ENCODE results near the gene HSD11B1. TPM values are rescaled to one million over a fixed set of nuclear protein-coding genes. Genes with fewer than 3 reads are reported as not detected.

HSD11B1 gene
- total RNA-seq, 1 experiment from 2014 or later, result 0.27 TPM

DNA sequence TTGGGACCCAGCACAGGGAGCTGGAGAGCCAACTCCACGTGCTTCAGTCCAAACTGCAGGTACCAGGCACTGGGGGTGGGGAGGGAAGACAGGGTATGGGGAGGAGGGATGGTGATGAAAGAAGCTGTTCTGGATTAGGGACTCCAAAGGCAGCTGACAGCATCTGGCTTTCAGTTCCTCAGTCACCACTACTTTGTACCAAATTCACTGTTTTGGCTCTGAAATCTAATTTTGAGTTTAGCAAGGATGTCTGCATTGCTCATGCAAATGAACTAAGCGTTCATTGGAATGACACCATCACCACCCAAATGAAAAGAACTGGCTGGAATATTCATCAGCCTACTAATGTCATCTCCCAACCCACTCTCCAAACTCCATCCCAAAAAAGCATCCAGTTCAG, 71.0 kb downstream of the HSD11B1 start:
- no peak for ATAC-seq

More for the DNA sequence above, 71.0 kb downstream of the HSD11B1 start:
- no peak overlapping the region for H2AFZ ChIP-seq (ENCODE audit: low read depth, low read length, poor library complexity, severe bottlenecking)
- intact Hi-C loops (cut with micrococcal nuclease), result no loop called here
- no peak overlapping the region for H3K4me3 ChIP-seq (replicated peaks in 1 of 2; ENCODE audit: low read depth in 1 of 2, low read length in 2 of 2)
- H3K4me1 ChIP-seq (ENCODE audit: control insufficient read depth in 1 of 2, insufficient read depth in 2 of 2, low read length in 2 of 2), result no peaks in the 10 kb centered on the region
- no TSS peak for BruUV-seq (replicated peaks)
- ChIA-PET POLR2A (no interaction called here), CTCF (interaction anchor here (1.5 kb wide), 1 partner anchor 28 kb away, joined by 4 read pairs; no protein-coding TSS in a partner anchor), RAD21 (ENCODE audit: low non-redundant PET in 1 of 2, low total read pairs in 2 of 2, uncharacterized antibody in 2 of 2, unreplicated experiment in 2 of 2) (no interaction called here)
- no peak overlapping the region for H3K27ac ChIP-seq (ENCODE audit: low read depth, low read length)
- no peaks in the 10 kb centered on the region for H4K20me1 ChIP-seq (ENCODE audit: insufficient read depth)
- H3K27me3 ChIP-seq (ENCODE audit: insufficient read depth, low read length), result no peaks in the 10 kb centered on the region
- H3K9me3 ChIP-seq (ENCODE audit: control insufficient read depth in 1 of 2, insufficient read depth in 1 of 2, low read depth in 1 of 2, low read length in 2 of 2), result no peaks in the 10 kb centered on the region; a peak in 1 of 4 replicates
- H3K4me2 ChIP-seq (ENCODE audit: low read length), result no peak overlapping the region
- no peak for TF ChIP-seq SIN3A (IDR thresholded peaks at IDR 0.05; ENCODE audit: low read depth)
- TF ChIP-seq, protein P1, sequence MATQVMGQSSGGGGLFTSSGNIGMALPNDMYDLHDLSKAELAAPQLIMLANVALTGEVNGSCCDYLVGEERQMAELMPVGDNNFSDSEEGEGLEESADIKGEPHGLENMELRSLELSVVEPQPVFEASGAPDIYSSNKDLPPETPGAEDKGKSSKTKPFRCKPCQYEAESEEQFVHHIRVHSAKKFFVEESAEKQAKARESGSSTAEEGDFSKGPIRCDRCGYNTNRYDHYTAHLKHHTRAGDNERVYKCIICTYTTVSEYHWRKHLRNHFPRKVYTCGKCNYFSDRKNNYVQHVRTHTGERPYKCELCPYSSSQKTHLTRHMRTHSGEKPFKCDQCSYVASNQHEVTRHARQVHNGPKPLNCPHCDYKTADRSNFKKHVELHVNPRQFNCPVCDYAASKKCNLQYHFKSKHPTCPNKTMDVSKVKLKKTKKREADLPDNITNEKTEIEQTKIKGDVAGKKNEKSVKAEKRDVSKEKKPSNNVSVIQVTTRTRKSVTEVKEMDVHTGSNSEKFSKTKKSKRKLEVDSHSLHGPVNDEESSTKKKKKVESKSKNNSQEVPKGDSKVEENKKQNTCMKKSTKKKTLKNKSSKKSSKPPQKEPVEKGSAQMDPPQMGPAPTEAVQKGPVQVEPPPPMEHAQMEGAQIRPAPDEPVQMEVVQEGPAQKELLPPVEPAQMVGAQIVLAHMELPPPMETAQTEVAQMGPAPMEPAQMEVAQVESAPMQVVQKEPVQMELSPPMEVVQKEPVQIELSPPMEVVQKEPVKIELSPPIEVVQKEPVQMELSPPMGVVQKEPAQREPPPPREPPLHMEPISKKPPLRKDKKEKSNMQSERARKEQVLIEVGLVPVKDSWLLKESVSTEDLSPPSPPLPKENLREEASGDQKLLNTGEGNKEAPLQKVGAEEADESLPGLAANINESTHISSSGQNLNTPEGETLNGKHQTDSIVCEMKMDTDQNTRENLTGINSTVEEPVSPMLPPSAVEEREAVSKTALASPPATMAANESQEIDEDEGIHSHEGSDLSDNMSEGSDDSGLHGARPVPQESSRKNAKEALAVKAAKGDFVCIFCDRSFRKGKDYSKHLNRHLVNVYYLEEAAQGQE (IDR thresholded peaks at IDR 0.05; ENCODE audit: low read depth), result no peak
- TF ChIP-seq EZH2phosphoT487 (IDR thresholded peaks at IDR 0.05; ENCODE audit: borderline replicate concordance), result no peak
- no peak for TF ChIP-seq JUND (IDR thresholded peaks at IDR 0.05)
- no peak for TF ChIP-seq ELF1 (IDR thresholded peaks at IDR 0.05; ENCODE audit: borderline replicate concordance, low read depth)
- TF ChIP-seq, protein P2, sequence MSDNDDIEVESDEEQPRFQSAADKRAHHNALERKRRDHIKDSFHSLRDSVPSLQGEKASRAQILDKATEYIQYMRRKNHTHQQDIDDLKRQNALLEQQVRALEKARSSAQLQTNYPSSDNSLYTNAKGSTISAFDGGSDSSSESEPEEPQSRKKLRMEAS (IDR thresholded peaks at IDR 0.05), result no peak
- no peak for TF ChIP-seq POLR2A (IDR thresholded peaks at IDR 0.05; ENCODE audit: borderline replicate concordance, extremely low read depth, insufficient read depth, insufficient read length)
- no peak for TF ChIP-seq TCF7L2 (IDR thresholded peaks at IDR 0.05; ENCODE audit: borderline replicate concordance, extremely low read depth, insufficient read depth, insufficient read length)
- TF ChIP-seq FOSL1 (IDR thresholded peaks at IDR 0.05; ENCODE audit: low read depth), result no peak
- no peak for TF ChIP-seq ZNF274 (IDR thresholded peaks at IDR 0.05; ENCODE audit: low read depth, low read length)
- no peak for TF ChIP-seq CBX3 (IDR thresholded peaks at IDR 0.05; ENCODE audit: low read depth)
- no peak for TF ChIP-seq YY1 (IDR thresholded peaks at IDR 0.05; ENCODE audit: extremely low read depth, insufficient replicate concordance, low read depth, low read length)
- TF ChIP-seq EZH2 (IDR thresholded peaks at IDR 0.05), result no peak
- TF ChIP-seq EGR1 (IDR thresholded peaks at IDR 0.05; ENCODE audit: low read depth), result no peak
- TF ChIP-seq SP1 (IDR thresholded peaks at IDR 0.05; ENCODE audit: low read depth), result no peak
- TF ChIP-seq CEBPB (IDR thresholded peaks at IDR 0.05; ENCODE audit: low read depth), result no peak
- TF ChIP-seq, protein P3, sequence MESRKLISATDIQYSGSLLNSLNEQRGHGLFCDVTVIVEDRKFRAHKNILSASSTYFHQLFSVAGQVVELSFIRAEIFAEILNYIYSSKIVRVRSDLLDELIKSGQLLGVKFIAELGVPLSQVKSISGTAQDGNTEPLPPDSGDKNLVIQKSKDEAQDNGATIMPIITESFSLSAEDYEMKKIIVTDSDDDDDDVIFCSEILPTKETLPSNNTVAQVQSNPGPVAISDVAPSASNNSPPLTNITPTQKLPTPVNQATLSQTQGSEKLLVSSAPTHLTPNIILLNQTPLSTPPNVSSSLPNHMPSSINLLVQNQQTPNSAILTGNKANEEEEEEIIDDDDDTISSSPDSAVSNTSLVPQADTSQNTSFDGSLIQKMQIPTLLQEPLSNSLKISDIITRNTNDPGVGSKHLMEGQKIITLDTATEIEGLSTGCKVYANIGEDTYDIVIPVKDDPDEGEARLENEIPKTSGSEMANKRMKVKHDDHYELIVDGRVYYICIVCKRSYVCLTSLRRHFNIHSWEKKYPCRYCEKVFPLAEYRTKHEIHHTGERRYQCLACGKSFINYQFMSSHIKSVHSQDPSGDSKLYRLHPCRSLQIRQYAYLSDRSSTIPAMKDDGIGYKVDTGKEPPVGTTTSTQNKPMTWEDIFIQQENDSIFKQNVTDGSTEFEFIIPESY (IDR thresholded peaks at IDR 0.05; ENCODE audit: extremely low read depth, insufficient replicate concordance, low read length), result no peak
- TF ChIP-seq, protein P4, sequence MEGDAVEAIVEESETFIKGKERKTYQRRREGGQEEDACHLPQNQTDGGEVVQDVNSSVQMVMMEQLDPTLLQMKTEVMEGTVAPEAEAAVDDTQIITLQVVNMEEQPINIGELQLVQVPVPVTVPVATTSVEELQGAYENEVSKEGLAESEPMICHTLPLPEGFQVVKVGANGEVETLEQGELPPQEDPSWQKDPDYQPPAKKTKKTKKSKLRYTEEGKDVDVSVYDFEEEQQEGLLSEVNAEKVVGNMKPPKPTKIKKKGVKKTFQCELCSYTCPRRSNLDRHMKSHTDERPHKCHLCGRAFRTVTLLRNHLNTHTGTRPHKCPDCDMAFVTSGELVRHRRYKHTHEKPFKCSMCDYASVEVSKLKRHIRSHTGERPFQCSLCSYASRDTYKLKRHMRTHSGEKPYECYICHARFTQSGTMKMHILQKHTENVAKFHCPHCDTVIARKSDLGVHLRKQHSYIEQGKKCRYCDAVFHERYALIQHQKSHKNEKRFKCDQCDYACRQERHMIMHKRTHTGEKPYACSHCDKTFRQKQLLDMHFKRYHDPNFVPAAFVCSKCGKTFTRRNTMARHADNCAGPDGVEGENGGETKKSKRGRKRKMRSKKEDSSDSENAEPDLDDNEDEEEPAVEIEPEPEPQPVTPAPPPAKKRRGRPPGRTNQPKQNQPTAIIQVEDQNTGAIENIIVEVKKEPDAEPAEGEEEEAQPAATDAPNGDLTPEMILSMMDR (IDR thresholded peaks at IDR 0.05 in 2 of 3, conservative IDR thresholded peaks at IDR 0.05 in 1 of 3; ENCODE audit: borderline replicate concordance in 1 of 3, insufficient read depth in 1 of 3, low read depth in 2 of 3, low read length in 2 of 3), result no peak
- TF ChIP-seq RAD21 (IDR thresholded peaks at IDR 0.05; ENCODE audit: low read depth), result no peak
- H3K9me2 ChIP-seq (ENCODE audit: insufficient read depth), result no peaks in the 10 kb centered on the region
- H3K79me2 ChIP-seq (ENCODE audit: insufficient read depth, low read length), result no peaks in the 10 kb centered on the region
- no peak for DNase-seq (ENCODE audit: low read depth, low spot score)
- no peaks in the 10 kb centered on the region for H3K36me3 ChIP-seq (ENCODE audit: control insufficient read depth in 1 of 2, insufficient read depth in 2 of 2, low read length in 2 of 2)
- H3K9ac ChIP-seq (ENCODE audit: low read length), result no peak overlapping the region
